Thymus (tissue), 14 donors: ENCODE results near the gene ANKUB1. TPM values are rescaled to one million over a fixed set of nuclear protein-coding genes. Genes with fewer than 3 reads are reported as not detected.
"Not testable (repeated sequence)": the region's sequence is repeated elsewhere in the genome, so short reads cannot be mapped to it uniquely, and the experiment has no call there.

Source experiments
- DNase-seq, 9 donors: peaks; one replicate each; pipeline ENCODE4 v3.0.0-alpha.2; 2013; ENCODE audit warnings: low spot score in 9 of 9, low read depth in 6 of 9, missing footprints in 1 of 9
- H3K27ac ChIP-seq, 2 donors: one replicate each; pipeline ENCODE4 v1.5.1; 2013; ENCODE audit warnings: control low read depth in 1 of 2, low read depth in 1 of 2, low read length in 1 of 2, mild to moderate bottlenecking in 1 of 2, moderate library complexity in 1 of 2
- H3K27me3 ChIP-seq, 2 donors: one replicate each; pipeline ENCODE4 v1.5.1; 2013; ENCODE audit warnings: low read length in 1 of 2; ENCODE audit not compliant: control insufficient read depth in 2 of 2, insufficient read depth in 1 of 2
- H3K36me3 ChIP-seq, 2 donors: one replicate each; pipeline ENCODE4 v1.5.1; 2013; ENCODE audit warnings: low read length in 1 of 2, mild to moderate bottlenecking in 1 of 2, moderate library complexity in 1 of 2; ENCODE audit not compliant: control insufficient read depth in 2 of 2, insufficient read depth in 2 of 2
- H3K4me1 ChIP-seq, 2 donors: one replicate each; pipeline ENCODE4 v1.5.1; 2013; ENCODE audit warnings: low read length in 2 of 2; ENCODE audit not compliant: control insufficient read depth in 2 of 2, insufficient read depth in 2 of 2
- H3K4me3 ChIP-seq, 2 donors: one replicate each; pipeline ENCODE4 v1.5.1; 2013; ENCODE audit warnings: low read length in 2 of 2, control low read depth in 1 of 2, mild to moderate bottlenecking in 1 of 2
- H3K9me3 ChIP-seq, 2 donors: one replicate each; pipeline ENCODE4 v1.5.1; 2013; ENCODE audit warnings: low read length in 1 of 2, mild to moderate bottlenecking in 1 of 2; ENCODE audit not compliant: control insufficient read depth in 2 of 2, insufficient read depth in 1 of 2
- WGBS: extraction: QIAGEN DNeasy Blood & Tissue Kit; methylation state at CpG from one replicate; pipeline ENCODE4 v1.1.7; 2013; 5-methylcytosine and 5-hydroxymethylcytosine counted together
- long read RNA-seq, 10 donors: transcript quantifications; one replicate each; lab custom pipeline, GENCODE V29; 2026
- polyA plus RNA-seq: library from polyadenylated mRNA; stranded (reverse); fragments of 200-250 nt; gene quantifications from one replicate; pipeline ENCODE4 v1.2.3, GENCODE V29; 2013
- total RNA-seq: library from RNA; stranded (reverse); fragments of 120-200 nt; gene quantifications from one replicate; pipeline ENCODE4 v1.2.4, GENCODE V29; 2013
- donor health status: healthy.

Gene ANKUB1, protein sequence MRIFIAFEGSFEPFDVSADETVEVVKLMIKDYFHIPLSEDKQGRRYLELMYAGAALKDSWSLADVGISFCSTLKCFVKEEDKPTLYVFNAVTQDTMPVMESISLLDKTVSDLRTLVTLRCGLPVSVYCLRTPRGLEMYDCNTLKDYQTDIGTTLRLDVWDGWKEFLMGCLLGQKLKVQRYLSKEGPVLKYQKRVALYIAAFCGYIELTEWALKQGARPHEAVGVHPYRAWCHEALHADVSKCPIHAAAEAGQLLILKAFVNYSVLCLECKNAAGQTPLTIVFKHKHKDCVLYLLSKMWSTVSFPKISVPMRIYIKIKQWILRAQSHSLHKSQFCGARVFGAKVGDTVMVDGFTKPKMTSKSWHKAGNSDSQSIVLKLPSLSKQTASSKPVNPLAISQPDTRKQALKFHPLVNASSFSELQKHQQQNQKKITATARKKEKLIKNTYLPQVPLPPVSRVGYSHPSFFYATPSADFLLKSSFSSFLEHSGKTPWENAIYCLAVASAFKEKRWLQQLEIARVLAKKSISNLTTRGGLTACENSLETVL
- total RNA-seq, result not detected
- not detected for polyA plus RNA-seq
- long read RNA-seq, donor 1, result 0 reads
- long read RNA-seq, donor 2, result 0 reads
- long read RNA-seq, donor 3, partial matches to known transcripts, result 0 of 15 reads
- long read RNA-seq, donor 3, other reads (novel, unspliced or antisense), result 15 of 15 reads
- long read RNA-seq, donor 4, result 0 reads
- long read RNA-seq, donor 5, result 0 reads
- long read RNA-seq, donor 6, partial matches to known transcripts, result 0 of 19 reads
- long read RNA-seq, donor 6, other reads (novel, unspliced or antisense), result 19 of 19 reads
- long read RNA-seq, donor 7, result 0 reads
- long read RNA-seq, donor 8, result 0 reads
- long read RNA-seq, donor 9, result 0 reads
- long read RNA-seq, donor 10, result 0 reads

- H3K4me1 ChIP-seq, result no peaks in the 10 kb centered on the region
- no peak within 1 kb of the TSS for H3K4me3 ChIP-seq
- no peaks in the 10 kb centered on the region for H3K36me3 ChIP-seq
- 95% methylated on average over 4 of the region's 4 CpGs for WGBS
- H3K27ac ChIP-seq, result no peak within 1 kb of the TSS
- H3K27me3 ChIP-seq, result no peaks in the 10 kb centered on the region
- H3K9me3 ChIP-seq, result no peaks in the 10 kb centered on the region
- no peak for DNase-seq
These were observed at the start of gene ANKUB1 for GRCh38 chr3:149792452-149793270. ANKUB1 (minus strand) TSS chr3:149792554; CDS start chr3:149792366, 188 bp downstream.

GRCh38 chr3:149839896-149840295 lies 47.5 kb upstream of the ANKUB1 start:
- 91% methylated on average over 3 of the region's 3 CpGs for WGBS
- H3K4me3 ChIP-seq, result no peak overlapping the region
- no peaks in the 10 kb centered on the region for H3K27me3 ChIP-seq
- peaks cover 3 to 16% of the 10 kb centered on the region in 2 donors for H3K9me3 ChIP-seq
- no peak for DNase-seq
- H3K36me3 ChIP-seq, result peaks cover 0 to 3% of the 10 kb centered on the region in 2 donors
- no peaks in the 10 kb centered on the region for H3K4me1 ChIP-seq
- no peak overlapping the region for H3K27ac ChIP-seq

- H3K36me3 ChIP-seq, DNase-seq, H3K27me3 ChIP-seq, H3K4me1 ChIP-seq, H3K4me3 ChIP-seq, H3K27ac ChIP-seq: not testable (repeated sequence)
- peaks cover 3 to 18% of the 10 kb centered on the region in 2 donors for H3K9me3 ChIP-seq
- 95% methylated on average over 3 of the region's 3 CpGs for WGBS
These were observed 47.1 kb upstream of the ANKUB1 start for GRCh38 chr3:149839469-149839868.

DNA sequence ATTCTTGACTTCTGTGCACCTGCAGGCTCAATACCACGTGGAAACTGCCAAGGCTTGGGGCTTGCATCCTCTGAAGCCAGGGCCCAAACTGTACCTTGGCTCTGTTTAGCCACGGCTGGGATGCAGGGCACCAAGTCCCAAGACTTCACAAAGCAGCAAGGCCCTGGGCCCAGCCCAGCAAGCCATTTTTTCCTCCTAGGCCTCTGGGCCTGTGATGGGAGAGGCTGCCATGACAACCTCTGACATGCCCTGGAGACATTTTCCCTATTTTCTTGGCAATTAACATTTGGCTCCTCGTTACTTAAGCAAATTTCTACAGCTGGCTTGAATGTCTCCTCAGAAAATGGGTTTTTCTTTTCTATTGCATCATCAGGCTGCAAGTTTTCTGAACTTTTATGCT lies 46.1 kb upstream of the ANKUB1 start:
- 97% methylated on average over 3 of the region's 3 CpGs for WGBS
- H3K27me3 ChIP-seq, H3K27ac ChIP-seq, H3K4me3 ChIP-seq, H3K36me3 ChIP-seq, H3K4me1 ChIP-seq, DNase-seq: not testable (repeated sequence)
- H3K9me3 ChIP-seq, result peaks cover 3 to 20% of the 10 kb centered on the region in 2 donors

GRCh38 chr3:149833241-149833640 lies 40.9 kb upstream of the ANKUB1 start:
- peaks cover 1 to 28% of the 10 kb centered on the region in 2 donors for H3K9me3 ChIP-seq

GRCh38 chr3:149832086-149832485 lies 39.7 kb upstream of the ANKUB1 start:
- no peak for DNase-seq

More at GRCh38 chr3:149833241-149833640, 40.9 kb upstream of the ANKUB1 start:
- 96% methylated on average over 2 of the region's 2 CpGs for WGBS
- Histone ChIP-seq H3K36me3 (peaks cover 0 to under 1% of the 10 kb centered on the region in 2 donors), H3K4me3 (no peak overlapping the region), H3K27me3 (no peaks in the 10 kb centered on the region), H3K27ac (no peak overlapping the region), H3K4me1 (no peaks in the 10 kb centered on the region)
- no peak for DNase-seq

DNA sequence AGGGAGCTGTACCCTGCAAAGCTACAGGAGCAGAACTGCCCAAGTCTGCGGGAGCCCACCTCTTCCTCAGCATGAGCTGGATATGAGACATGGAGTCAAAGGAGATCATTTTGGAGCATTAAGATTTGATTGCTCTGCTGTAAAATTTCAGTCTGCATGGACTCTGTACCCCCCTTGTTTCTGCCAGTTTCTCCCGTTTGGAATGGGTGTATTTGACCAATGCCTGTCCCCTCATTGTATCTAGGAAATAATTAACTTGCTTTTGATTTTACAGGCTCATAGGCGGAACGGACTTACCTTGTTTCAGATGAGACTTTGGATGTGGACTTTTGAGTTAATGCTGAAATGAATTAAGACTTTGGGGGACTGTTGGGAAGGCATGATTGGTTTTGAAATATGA lies 39.0 kb upstream of the ANKUB1 start:
- Histone ChIP-seq H3K4me1 (no peaks in the 10 kb centered on the region), H3K27me3 (no peaks in the 10 kb centered on the region), H3K9me3 (peaks cover 0 to 18% of the 10 kb centered on the region in 2 donors), H3K36me3 (no peaks in the 10 kb centered on the region), H3K4me3 (no peak overlapping the region), H3K27ac (no peak overlapping the region)
- WGBS, result 98% methylated on average over 4 of the region's 4 CpGs
- no peak for DNase-seq

More at GRCh38 chr3:149832086-149832485, 39.7 kb upstream of the ANKUB1 start:
- Histone ChIP-seq H3K4me3 (no peak overlapping the region), H3K27ac (no peak overlapping the region), H3K9me3 (peaks cover 0 to 18% of the 10 kb centered on the region in 2 donors), H3K27me3 (no peaks in the 10 kb centered on the region), H3K36me3 (no peaks in the 10 kb centered on the region), H3K4me1 (no peaks in the 10 kb centered on the region)
- 97% methylated on average over 1 of the region's 1 CpG for WGBS

DNA sequence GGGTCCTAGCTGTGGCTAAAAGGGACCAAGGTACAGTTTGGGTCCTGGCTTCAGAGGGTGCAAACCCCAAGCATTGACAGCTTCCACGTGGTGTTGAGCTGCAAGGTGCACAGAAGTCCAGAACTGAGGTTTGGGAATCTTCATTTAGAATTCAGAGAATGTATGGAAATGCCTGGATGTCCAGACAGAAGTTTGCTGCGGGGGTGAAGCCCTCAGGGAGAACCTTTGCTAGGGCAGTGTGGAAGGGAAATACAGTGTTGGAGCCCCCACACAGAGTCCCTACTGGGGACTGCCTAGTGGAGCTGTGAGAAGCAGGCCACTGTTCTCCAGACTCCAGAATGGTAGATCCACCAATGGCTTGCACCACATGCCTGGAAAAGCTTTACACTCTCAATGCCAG lies 38.5 kb upstream of the ANKUB1 start:
- Histone ChIP-seq H3K36me3 (no peaks in the 10 kb centered on the region), H3K4me3 (no peak overlapping the region), H3K27ac (no peak overlapping the region), H3K4me1 (no peaks in the 10 kb centered on the region), H3K9me3 (peaks cover 0 to 18% of the 10 kb centered on the region in 2 donors), H3K27me3 (no peaks in the 10 kb centered on the region)
- no peak for DNase-seq
- 94% methylated on average over 2 of the region's 2 CpGs for WGBS
